MM.1S (cell line): Measurements from ENCODE around the gene PGM1.

ENCODE experiments used
- CTCF ChIP-seq: fragments of 300-600 bp; sonication (generic); IDR thresholded peaks from 2 replicates; pipeline ENCODE4 v1.5.1; 2016; ENCODE audit warnings: antibody characterized with exemption, low read length, mixed read lengths
- EZH2phosphoT487 ChIP-seq: fragments of 300-600 bp; sonication (generic); IDR thresholded peaks from 2 replicates; pipeline ENCODE4 v1.6.1; 2018; ENCODE audit warnings: antibody characterized with exemption, low read length

- no peak for TF ChIP-seq CTCF
- TF ChIP-seq EZH2phosphoT487: no peak
Observed at GRCh38 chr1:63662056-63662836, 69.0 kb downstream of the PGM1 start.
